Posterior cingulate gyrus (tissue), 11 donors: Measurements from ENCODE around the gene GGTLC2.
"Not testable (repeated sequence)": the region's sequence is repeated elsewhere in the genome, so short reads cannot be mapped to it uniquely, and the experiment has no call there.

Experiments used
- DNase-seq, 10 donors: peaks; one replicate each; pipeline versions ENCODE4 v3.0.0 to v3.0.0-alpha.2; 2020 to 2021; ENCODE audit warnings: mixed read lengths in 3 of 10
- intact Hi-C: fragments of 100-400 bp; cut with DNase I; formaldehyde crosslinking; loops from one replicate; pipeline ENCODE4 v1.15.1; 2023

GGTLC2 gene

GRCh38 chr22:22644314-22644713, at the start of gene GGTLC2:
Gene GGTLC2 (plus strand): TSS chr22:22644614. CDS start chr22:22646346, 1,732 bp downstream.
- intact Hi-C loops: not testable (repeated sequence)

GRCh38 chr22:22595001-22595835, 49.2 kb upstream of the GGTLC2 start:
- intact Hi-C loops: no loop called here
- DNase-seq: no peak

More at GRCh38 chr22:22644314-22644713, at the start of gene GGTLC2:
- DNase-seq: not testable (repeated sequence)

- intact Hi-C loops: no loop called here
- DNase-seq: no peak
Measured at GRCh38 chr22:22598144-22598543, 46.3 kb upstream of the GGTLC2 start.

- intact Hi-C loops: no loop called here
- DNase-seq: no peak
Measured at GRCh38 chr22:22599248-22599647, 45.2 kb upstream of the GGTLC2 start.

- intact Hi-C loops: no loop called here
- no peak for DNase-seq
Measured at GRCh38 chr22:22600531-22601261, 43.7 kb upstream of the GGTLC2 start.

GRCh38 chr22:22603470-22603947, 40.9 kb upstream of the GGTLC2 start:
- no peak for DNase-seq
- intact Hi-C loops: no loop called here

- no peak for DNase-seq
- intact Hi-C loops: no loop called here
Measured at GRCh38 chr22:22604326-22605073, 39.9 kb upstream of the GGTLC2 start.

GRCh38 chr22:22605074-22605404, 39.4 kb upstream of the GGTLC2 start:
- no peak for DNase-seq
- intact Hi-C loops: no loop called here

- DNase-seq, intact Hi-C loops: not testable (repeated sequence)
Measured at GRCh38 chr22:22608022-22608421, 36.4 kb upstream of the GGTLC2 start.

- DNase-seq: no peak
Measured at GRCh38 chr22:22609291-22609690, 35.1 kb upstream of the GGTLC2 start.

GRCh38 chr22:22612516-22612915, 31.9 kb upstream of the GGTLC2 start:
- no peak for DNase-seq
- intact Hi-C loops: no loop called here

More at GRCh38 chr22:22609291-22609690, 35.1 kb upstream of the GGTLC2 start:
- intact Hi-C loops: no loop called here

GRCh38 chr22:22614065-22614464, 30.3 kb upstream of the GGTLC2 start:
- intact Hi-C loops: no loop called here
- DNase-seq: no peak

- peak in 1 of 10 donors; percentile 12 for DNase-seq
- intact Hi-C loops: no loop called here
Measured at GRCh38 chr22:22616636-22617035, 27.8 kb upstream of the GGTLC2 start.

GRCh38 chr22:22618448-22618847, 26.0 kb upstream of the GGTLC2 start:
- intact Hi-C loops: no loop called here
- DNase-seq: no peak

- peak in 1 of 10 donors; percentile 50 for DNase-seq
- intact Hi-C loops: no loop called here
Measured at GRCh38 chr22:22618923-22619322, 25.5 kb upstream of the GGTLC2 start.

GRCh38 chr22:22619765-22620414, 24.5 kb upstream of the GGTLC2 start:
- DNase-seq: no peak
- intact Hi-C loops: no loop called here

GRCh38 chr22:22628546-22629495, 15.6 kb upstream of the GGTLC2 start:
- peak in 1 of 10 donors; percentile 29 for DNase-seq
- intact Hi-C loops: not testable (repeated sequence)

- intact Hi-C loops: not testable (repeated sequence)
- peak in 1 of 10 donors; percentile 25 for DNase-seq
Measured at GRCh38 chr22:22631223-22631652, 13.2 kb upstream of the GGTLC2 start.

- intact Hi-C loops: not testable (repeated sequence)
- peak in 1 of 10 donors; percentile 44 for DNase-seq
Measured at GRCh38 chr22:22632226-22632625, 12.2 kb upstream of the GGTLC2 start.
